CD8-positive, alpha-beta memory T cell (primary cell): ENCODE measurements around the gene CCDC150. TPM values are rescaled to one million over a fixed set of nuclear protein-coding genes. Genes with fewer than 3 reads are reported as not detected.

Experiments
- CTCF ChIA-PET: fragments of 350-600 bp; sonication (Branson Sonifier 250); formaldehyde crosslinking; loops from one replicate; lab custom pipeline; 2021; ENCODE audit warnings: antibody characterized with exemption; lab: Charles Lee
- POLR2A ChIA-PET: fragments of 350-600 bp; sonication (Branson Sonifier 250); formaldehyde crosslinking; loops from one replicate; lab custom pipeline; 2021; ENCODE audit warnings: antibody characterized with exemption; lab: Charles Lee
- DNase-seq, 5 donors: peaks; one replicate each; pipeline versions ENCODE4 v3.0.0 to v3.0.0-alpha.2; 2020 to 2022; ENCODE audit warnings: mixed read lengths in 1 of 5
- H3K27ac ChIP-seq: one replicate; pipeline ENCODE4 v1.7.0; 2013; ENCODE audit warnings: low read depth, mild to moderate bottlenecking, low read length, moderate library complexity
- H3K27me3 ChIP-seq: 2 replicates; pipeline ENCODE4 v1.7.0; 2013; ENCODE audit warnings: low read length, mild to moderate bottlenecking; ENCODE audit not compliant: insufficient read depth, poor library complexity, severe bottlenecking
- H3K36me3 ChIP-seq: 2 replicates; pipeline ENCODE4 v1.7.0; 2013; ENCODE audit warnings: mild to moderate bottlenecking, low read length, moderate library complexity; ENCODE audit not compliant: insufficient read depth
- H3K4me1 ChIP-seq: 2 replicates; pipeline ENCODE4 v1.7.0; 2013; ENCODE audit warnings: mild to moderate bottlenecking, low read length, moderate library complexity; ENCODE audit not compliant: insufficient read depth
- H3K4me3 ChIP-seq: 2 replicates; pipeline ENCODE4 v1.7.0; 2013; ENCODE audit warnings: mild to moderate bottlenecking, low read length
- H3K9me3 ChIP-seq: 2 replicates; pipeline ENCODE4 v1.7.0; 2013; ENCODE audit warnings: mild to moderate bottlenecking, low read length
- H3K27ac Mint-ChIP-seq, 8 donors: one replicate each; pipeline ENCODE4 v1.8.0; 2020 to 2021; ENCODE audit warnings: mixed read lengths in 8 of 8, mild to moderate bottlenecking in 6 of 8, inconsistent platforms in 3 of 8, moderate library complexity in 3 of 8
- H3K27me3 Mint-ChIP-seq, 2 donors: one replicate each; pipeline ENCODE4 v1.8.0; 2020 to 2021; ENCODE audit warnings: mixed read lengths in 2 of 2, mild to moderate bottlenecking in 1 of 2, moderate library complexity in 1 of 2
- H3K36me3 Mint-ChIP-seq, 3 donors: one replicate each; pipeline ENCODE4 v1.8.0; 2020 to 2021; ENCODE audit warnings: mixed read lengths in 3 of 3, inconsistent platforms in 1 of 3, mild to moderate bottlenecking in 1 of 3
- H3K4me1 Mint-ChIP-seq, 3 donors: one replicate each; pipeline ENCODE4 v1.8.0; 2020 to 2021; ENCODE audit warnings: mixed read lengths in 3 of 3, inconsistent platforms in 1 of 3, mild to moderate bottlenecking in 1 of 3
- H3K4me3 Mint-ChIP-seq, 7 donors: one replicate each; pipeline ENCODE4 v1.8.0; 2020 to 2021; ENCODE audit warnings: mixed read lengths in 7 of 7, mild to moderate bottlenecking in 6 of 7, moderate library complexity in 4 of 7, inconsistent platforms in 2 of 7
- H3K9me3 Mint-ChIP-seq, 5 donors: one replicate each; pipeline ENCODE4 v1.8.0; 2020 to 2022; ENCODE audit warnings: mixed read lengths in 5 of 5, mild to moderate bottlenecking in 3 of 5, moderate library complexity in 2 of 5, inconsistent platforms in 1 of 5
- polyA plus RNA-seq: library from polyadenylated mRNA; unstranded; fragments of 300-500 nt; fragmentation: Illumina TruSeq; gene quantifications from one replicate; pipeline ENCODE4 v1.2.3, GENCODE V29; 2021
- total RNA-seq, 2 experiments: library from RNA; stranded (reverse); gene quantifications; one replicate each; pipeline ENCODE4 v1.2.3, GENCODE V29; 2021

CCDC150 gene
- total and polyA plus RNA-seq, 3 experiments from 2014 or later = 0.07 to 8.2 (median 7.9) TPM

GRCh38 chr2:196609806-196610205 lies 29.7 kb upstream of the CCDC150 start:
- H3K4me1 Mint-ChIP-seq = peaks cover 0 to 6% (median 5%) of the 10 kb centered on the region in 3 donors
- POLR2A ChIA-PET = no interaction called here
- CTCF ChIA-PET = no interaction called here

GRCh38 chr2:196610796-196611195 lies 28.7 kb upstream of the CCDC150 start:
- H3K27ac ChIP-seq = no peak overlapping the region
- H3K9me3 ChIP-seq = no peaks in the 10 kb centered on the region
- no peak overlapping the region for H3K27ac Mint-ChIP-seq
- no peak for DNase-seq
- no peak overlapping the region for H3K4me3 Mint-ChIP-seq
- H3K9me3 Mint-ChIP-seq = peaks cover 0 to 2% (median 0%) of the 10 kb centered on the region in 5 donors
- ChIA-PET POLR2A (no interaction called here), CTCF (no interaction called here)
- peaks cover 0 to 6% (median 5%) of the 10 kb centered on the region in 3 donors for H3K4me1 Mint-ChIP-seq
- H3K27me3 Mint-ChIP-seq = peaks cover 0 to 3% of the 10 kb centered on the region in 2 donors
- H3K4me1 ChIP-seq = no peaks in the 10 kb centered on the region
- H3K36me3 Mint-ChIP-seq = no peaks in the 10 kb centered on the region
- no peaks in the 10 kb centered on the region for H3K36me3 ChIP-seq
- no peaks in the 10 kb centered on the region for H3K27me3 ChIP-seq
- H3K4me3 ChIP-seq = no peak overlapping the region

More at GRCh38 chr2:196609806-196610205, 29.7 kb upstream of the CCDC150 start:
- no peaks in the 10 kb centered on the region for H3K36me3 Mint-ChIP-seq
- H3K27ac ChIP-seq = no peak overlapping the region
- no peak overlapping the region for H3K4me3 Mint-ChIP-seq
- no peaks in the 10 kb centered on the region for H3K9me3 ChIP-seq
- H3K27ac Mint-ChIP-seq = no peak overlapping the region
- H3K36me3 ChIP-seq = no peaks in the 10 kb centered on the region
- peaks cover 0 to 2% (median 0%) of the 10 kb centered on the region in 5 donors for H3K9me3 Mint-ChIP-seq
- H3K4me3 ChIP-seq = no peak overlapping the region
- H3K27me3 ChIP-seq = no peaks in the 10 kb centered on the region
- DNase-seq = no peak
- H3K27me3 Mint-ChIP-seq = peaks cover 0 to 5% of the 10 kb centered on the region in 2 donors
- no peaks in the 10 kb centered on the region for H3K4me1 ChIP-seq

GRCh38 chr2:196613302-196613701 lies 26.2 kb upstream of the CCDC150 start:
- no peak overlapping the region for H3K4me3 ChIP-seq
- H3K9me3 ChIP-seq = no peaks in the 10 kb centered on the region
- H3K27me3 ChIP-seq = no peaks in the 10 kb centered on the region
- Mint-ChIP-seq H3K4me1 (no peaks in the 10 kb centered on the region), H3K36me3 (no peaks in the 10 kb centered on the region), H3K4me3 (no peak overlapping the region), H3K27ac (no peak overlapping the region), H3K27me3 (peaks cover 0 to 3% of the 10 kb centered on the region in 2 donors), H3K9me3 (peaks cover 0 to 2% (median 0%) of the 10 kb centered on the region in 5 donors)
- no peaks in the 10 kb centered on the region for H3K4me1 ChIP-seq
- no peak for DNase-seq
- ChIA-PET CTCF (no interaction called here), POLR2A (no interaction called here)
- H3K27ac ChIP-seq = no peak overlapping the region
- no peaks in the 10 kb centered on the region for H3K36me3 ChIP-seq

GRCh38 chr2:196617430-196617829 lies 22.1 kb upstream of the CCDC150 start:
- Histone ChIP-seq H3K9me3 (no peaks in the 10 kb centered on the region), H3K36me3 (no peaks in the 10 kb centered on the region), H3K27ac (no peak overlapping the region), H3K27me3 (no peaks in the 10 kb centered on the region), H3K4me1 (no peaks in the 10 kb centered on the region), H3K4me3 (no peak overlapping the region)
- POLR2A ChIA-PET = no interaction called here
- peaks cover 0 to 25% of the 10 kb centered on the region in 2 donors for H3K27me3 Mint-ChIP-seq
- no peaks in the 10 kb centered on the region for H3K36me3 Mint-ChIP-seq
- no peaks in the 10 kb centered on the region for H3K9me3 Mint-ChIP-seq
- no peak overlapping the region for H3K4me3 Mint-ChIP-seq
- DNase-seq = no peak
- CTCF ChIA-PET = no interaction called here
- no peaks in the 10 kb centered on the region for H3K4me1 Mint-ChIP-seq
- no peak overlapping the region for H3K27ac Mint-ChIP-seq

GRCh38 chr2:196618661-196619060 lies 20.9 kb upstream of the CCDC150 start:
- Histone ChIP-seq H3K27me3 (no peaks in the 10 kb centered on the region), H3K27ac (no peak overlapping the region), H3K4me3 (no peak overlapping the region), H3K9me3 (no peaks in the 10 kb centered on the region), H3K4me1 (no peaks in the 10 kb centered on the region), H3K36me3 (no peaks in the 10 kb centered on the region)
- Mint-ChIP-seq H3K36me3 (no peaks in the 10 kb centered on the region), H3K27me3 (peaks cover 0 to 34% of the 10 kb centered on the region in 2 donors), H3K4me3 (no peak overlapping the region), H3K27ac (no peak overlapping the region), H3K9me3 (peaks cover 0 to 8% (median 3%) of the 10 kb centered on the region in 5 donors), H3K4me1 (no peaks in the 10 kb centered on the region)
- CTCF ChIA-PET = no interaction called here
- DNase-seq = no peak
- POLR2A ChIA-PET = no interaction called here

GRCh38 chr2:196630531-196630930 lies 9.0 kb upstream of the CCDC150 start:
- Histone ChIP-seq H3K36me3 (no peaks in the 10 kb centered on the region), H3K9me3 (no peaks in the 10 kb centered on the region), H3K27ac (no peak overlapping the region), H3K4me3 (no peak overlapping the region), H3K27me3 (no peaks in the 10 kb centered on the region), H3K4me1 (no peaks in the 10 kb centered on the region)
- no peak for DNase-seq
- H3K36me3 Mint-ChIP-seq = peaks cover 0 to under 1% (median 0%) of the 10 kb centered on the region in 3 donors
- no peaks in the 10 kb centered on the region for H3K4me1 Mint-ChIP-seq
- no peak overlapping the region for H3K27ac Mint-ChIP-seq
- H3K4me3 Mint-ChIP-seq = no peak overlapping the region
- ChIA-PET CTCF (no interaction called here), POLR2A (no interaction called here)
- H3K27me3 Mint-ChIP-seq = peaks cover 16 to 44% of the 10 kb centered on the region in 2 donors
- H3K9me3 Mint-ChIP-seq = peaks cover 10 to 15% (median 12%) of the 10 kb centered on the region in 5 donors

GRCh38 chr2:196635156-196635555 lies 4.4 kb upstream of the CCDC150 start:
- DNase-seq = no peak
- Mint-ChIP-seq H3K27ac (no peak overlapping the region), H3K4me1 (peaks cover 5 to 14% (median 14%) of the 10 kb centered on the region in 3 donors), H3K4me3 (no peak overlapping the region), H3K36me3 (no peaks in the 10 kb centered on the region), H3K27me3 (peaks cover 7 to 18% of the 10 kb centered on the region in 2 donors), H3K9me3 (peaks cover 5 to 11% (median 9%) of the 10 kb centered on the region in 5 donors)
- Histone ChIP-seq H3K4me1 (peaks cover 9% of the 10 kb centered on the region), H3K27me3 (no peaks in the 10 kb centered on the region), H3K27ac (no peak overlapping the region), H3K36me3 (no peaks in the 10 kb centered on the region), H3K9me3 (no peaks in the 10 kb centered on the region), H3K4me3 (no peak overlapping the region)
- CTCF ChIA-PET = no interaction called here
- POLR2A ChIA-PET = no interaction called here

GRCh38 chr2:196638765-196639164 lies 750 bp upstream of the CCDC150 start:
- no peaks in the 10 kb centered on the region for H3K36me3 Mint-ChIP-seq
- ChIA-PET CTCF (interaction anchor here (2.1 kb wide), 1 partner anchor 571 kb away, joined by 5 read pairs; the partner anchor contains the start of gene DNAH7), POLR2A (no interaction called here)
- H3K27me3 Mint-ChIP-seq = no peaks in the 10 kb centered on the region
- peaks cover 11% of the 10 kb centered on the region for H3K4me1 ChIP-seq
- peaks cover 9 to 24% (median 18%) of the 10 kb centered on the region in 3 donors for H3K4me1 Mint-ChIP-seq
- no peak for DNase-seq
- no peaks in the 10 kb centered on the region for H3K9me3 Mint-ChIP-seq
- H3K4me3 Mint-ChIP-seq = peak overlapping the region; percentile 74 to 91 (median 87)
- H3K9me3 ChIP-seq = no peaks in the 10 kb centered on the region
- H3K4me3 ChIP-seq = no peak overlapping the region
- no peak overlapping the region for H3K27ac ChIP-seq
- peak overlapping the region in 2 of 8 donors; percentile 19 to 62 for H3K27ac Mint-ChIP-seq
- H3K27me3 ChIP-seq = no peaks in the 10 kb centered on the region
- no peaks in the 10 kb centered on the region for H3K36me3 ChIP-seq
